OCI-LY1 (cell line): ENCODE data around the gene LIX1L.
A peak's percentile ranks its signal among the peaks of the same experiment; 100 is the strongest.

Source experiments
- H2AFZ ChIP-seq: fragments of 200-600 bp; sonication (generic), shearing (Covaris generic); 2 replicates; pipeline ENCODE4 v1.6.0; 2014; ENCODE audit warnings: antibody characterized with exemption, mild to moderate bottlenecking, low read length
- H3F3A ChIP-seq: fragments of 200-600 bp; sonication (generic), shearing (Covaris generic); 2 replicates; pipeline ENCODE4 v1.6.0; 2014; ENCODE audit warnings: mild to moderate bottlenecking, antibody characterized with exemption, low read length, moderate library complexity; ENCODE audit not compliant: insufficient read depth
- H3K27ac ChIP-seq: fragments of 200-600 bp; sonication (generic); 2 replicates; pipeline ENCODE4 v1.5.1; 2014; ENCODE audit warnings: low read length, mixed run types, mild to moderate bottlenecking, low read depth; ENCODE audit not compliant: poor library complexity, severe bottlenecking
- H3K27me3 ChIP-seq: fragments of 200-600 bp; sonication (generic); 2 replicates; pipeline ENCODE4 v1.6.0; 2014; ENCODE audit warnings: antibody characterized with exemption, mild to moderate bottlenecking, low read length, moderate library complexity; ENCODE audit not compliant: insufficient read depth
- H3K36me3 ChIP-seq: fragments of 200-600 bp; sonication (generic); 2 replicates; pipeline ENCODE4 v1.6.1; 2014; ENCODE audit warnings: mild to moderate bottlenecking, antibody characterized with exemption, low read length, moderate library complexity, mixed read lengths; ENCODE audit not compliant: insufficient read depth
- H3K4me1 ChIP-seq: fragments of 200-600 bp; sonication (generic); 2 replicates; pipeline ENCODE4 v1.5.1; 2014; ENCODE audit warnings: mild to moderate bottlenecking, low read length, moderate library complexity; ENCODE audit not compliant: insufficient read depth, severe bottlenecking
- H3K4me2 ChIP-seq: fragments of 200-600 bp; sonication (generic), shearing (Covaris generic); 2 replicates; pipeline ENCODE4 v1.6.1; 2014; ENCODE audit warnings: low read length
- H3K4me3 ChIP-seq: fragments of 200-600 bp; sonication (generic); 2 replicates; pipeline ENCODE4 v1.5.1; 2014; ENCODE audit warnings: low read length, low read depth, mild to moderate bottlenecking, mixed read lengths; ENCODE audit not compliant: poor library complexity, severe bottlenecking
- H3K79me2 ChIP-seq: fragments of 200-600 bp; shearing (Covaris generic); 2 replicates; pipeline ENCODE4 v1.6.1; 2016; ENCODE audit warnings: mixed run types, low read length, mixed read lengths; ENCODE audit not compliant: insufficient read depth
- H3K9ac ChIP-seq: fragments of 200-600 bp; sonication (generic), shearing (Covaris generic); 2 replicates; pipeline ENCODE4 v1.6.1; 2014; ENCODE audit warnings: mild to moderate bottlenecking, low read length, mixed read lengths
- H3K9me2 ChIP-seq: fragments of 200-600 bp; sonication (generic), shearing (Covaris generic); 2 replicates; pipeline ENCODE4 v1.6.1; 2014; ENCODE audit warnings: low read depth, mild to moderate bottlenecking, low read length, mixed read lengths
- H3K9me3 ChIP-seq: fragments of 200-600 bp; shearing (Covaris generic); 2 replicates; pipeline ENCODE4 v1.6.1; 2014; ENCODE audit warnings: low read length, mixed read lengths
- H4K20me1 ChIP-seq: fragments of 200-600 bp; sonication (generic), shearing (Covaris generic); 2 replicates; pipeline ENCODE4 v1.6.0; 2016; ENCODE audit warnings: mild to moderate bottlenecking, low read length; ENCODE audit not compliant: insufficient read depth
- CTCF ChIP-seq: fragments of 200-600 bp; sonication (generic), shearing (Covaris generic); IDR thresholded peaks from 2 replicates; pipeline ENCODE4 v1.5.1; 2017; ENCODE audit warnings: mild to moderate bottlenecking, antibody characterized with exemption, low read length, moderate library complexity, mixed read lengths
- EZH2 ChIP-seq: fragments of 200-600 bp; sonication (generic), shearing (Covaris generic); IDR thresholded peaks from 2 replicates; pipeline ENCODE4 v1.8.0; 2017; ENCODE audit warnings: borderline replicate concordance, mixed run types, mild to moderate bottlenecking, antibody characterized with exemption, low read length, moderate library complexity, mixed read lengths

LIX1L gene

GRCh38 chr1:145942405-145942804, 15.4 kb downstream of the LIX1L start:
- H2AFZ ChIP-seq: no peak overlapping the region
- no peaks in the 10 kb centered on the region for H3K9me3 ChIP-seq

GRCh38 chr1:145937436-145937835, 20.4 kb downstream of the LIX1L start:
- Histone ChIP-seq H3K4me1 (peaks cover 26% of the 10 kb centered on the region), H3K4me2 (no peak overlapping the region), H3K79me2 (no peaks in the 10 kb centered on the region), H2AFZ (no peak overlapping the region), H3F3A (no peaks in the 10 kb centered on the region), H3K9me3 (no peaks in the 10 kb centered on the region), H3K9ac (no peak overlapping the region), H3K9me2 (no peaks in the 10 kb centered on the region), H3K27me3 (no peaks in the 10 kb centered on the region), H3K4me3 (no peak overlapping the region), H4K20me1 (no peaks in the 10 kb centered on the region), H3K27ac (no peak overlapping the region), H3K36me3 (peaks cover 17% of the 10 kb centered on the region)
- TF ChIP-seq CTCF (no peak), EZH2 (no peak)

More at GRCh38 chr1:145942405-145942804, 15.4 kb downstream of the LIX1L start:
- no peak overlapping the region for H3K27ac ChIP-seq
- no peak overlapping the region for H3K4me3 ChIP-seq
- no peaks in the 10 kb centered on the region for H3F3A ChIP-seq
- H4K20me1 ChIP-seq: no peaks in the 10 kb centered on the region
- no peaks in the 10 kb centered on the region for H3K27me3 ChIP-seq
- peaks cover 17% of the 10 kb centered on the region for H3K36me3 ChIP-seq
- no peaks in the 10 kb centered on the region for H3K9me2 ChIP-seq
- peaks cover 10% of the 10 kb centered on the region for H3K4me1 ChIP-seq
- no peak overlapping the region for H3K9ac ChIP-seq
- H3K4me2 ChIP-seq: no peak overlapping the region
- H3K79me2 ChIP-seq: no peaks in the 10 kb centered on the region
- TF ChIP-seq CTCF: no peak
- TF ChIP-seq EZH2: no peak

- H4K20me1 ChIP-seq: no peaks in the 10 kb centered on the region
- no peaks in the 10 kb centered on the region for H3K27me3 ChIP-seq
- no peak overlapping the region for H3K4me3 ChIP-seq
- no peaks in the 10 kb centered on the region for H3K9me2 ChIP-seq
- H3K79me2 ChIP-seq: no peaks in the 10 kb centered on the region
- no peaks in the 10 kb centered on the region for H3K9me3 ChIP-seq
- TF ChIP-seq CTCF (no peak), EZH2 (no peak)
- H3K27ac ChIP-seq: peak overlapping the region; percentile 10
- no peaks in the 10 kb centered on the region for H3F3A ChIP-seq
- H2AFZ ChIP-seq: no peak overlapping the region
- peaks cover 13% of the 10 kb centered on the region for H3K36me3 ChIP-seq
- H3K4me1 ChIP-seq: peaks cover 33% of the 10 kb centered on the region
- H3K9ac ChIP-seq: no peak overlapping the region
- H3K4me2 ChIP-seq: no peak overlapping the region
These were observed 21.6 kb downstream of the LIX1L start for GRCh38 chr1:145936247-145936646.
